HFFc6 (cell line): Measurements from ENCODE around the gene SBNO2. TPM values are rescaled to one million over a fixed set of nuclear protein-coding genes. Genes with fewer than 3 reads are reported as not detected.
A peak's percentile ranks its signal among the peaks of the same experiment; 100 is the strongest.

ENCODE experiments used
- DNase-seq: peaks from one replicate; pipeline ENCODE4 v3.0.0-alpha.2; 2018
- H3K27ac Mint-ChIP-seq: 2 replicates; pipeline ENCODE4 v1.8.0; 2020; ENCODE audit warnings: mild to moderate bottlenecking, mixed read lengths
- H3K27me3 Mint-ChIP-seq: 2 replicates; pipeline ENCODE4 v1.8.0; 2021; ENCODE audit warnings: mild to moderate bottlenecking, moderate library complexity, mixed read lengths; ENCODE audit not compliant: insufficient read depth
- H3K36me3 Mint-ChIP-seq: 2 replicates; pipeline ENCODE4 v1.8.0; 2021; ENCODE audit warnings: low read depth, mixed read lengths
- H3K4me1 Mint-ChIP-seq: 2 replicates; pipeline ENCODE4 v1.8.0; 2020; ENCODE audit warnings: low read depth, mixed read lengths
- H3K4me3 Mint-ChIP-seq: 2 replicates; pipeline ENCODE4 v1.8.0; 2020; ENCODE audit warnings: mild to moderate bottlenecking, moderate library complexity, mixed read lengths
- H3K9me3 Mint-ChIP-seq: 2 replicates; pipeline ENCODE4 v1.8.0; 2020; ENCODE audit warnings: mild to moderate bottlenecking, mixed read lengths
- CTCF ChIP-seq: fragments of 200-600 bp; sonication (generic); IDR thresholded peaks from 2 replicates; pipeline ENCODE4 v1.5.0; 2021; ENCODE audit warnings: antibody characterized with exemption, mild to moderate bottlenecking
- total RNA-seq, 6 experiments: library from RNA; stranded (reverse); fragmentation: NEBNext Ultra II Directional; extraction: Animal tissue kit (Norgen Biotek cat#: 25700); gene quantifications; 2 replicates in 1 of 6; 3 replicates in 5 of 6; pipeline ENCODE4 v1.2.3, GENCODE V29; 2021

SBNO2 gene
- total RNA-seq, 6 experiments from 2014 or later: 33.7 to 49.8 (median 41.5) TPM

GRCh38 chr19:1177322-1178114 is 3.5 kb upstream of the SBNO2 start:
- no peaks in the 10 kb centered on the region for H3K9me3 Mint-ChIP-seq
- H3K27me3 Mint-ChIP-seq: peaks cover 7% of the 10 kb centered on the region
- DNase-seq: peak; percentile 94
- peak; percentile 65 for TF ChIP-seq CTCF
- H3K27ac Mint-ChIP-seq: peak overlapping the region; percentile 99
- peak overlapping the region; percentile 82 for H3K4me3 Mint-ChIP-seq
- H3K36me3 Mint-ChIP-seq: no peaks in the 10 kb centered on the region
- peaks cover 38% of the 10 kb centered on the region for H3K4me1 Mint-ChIP-seq

GRCh38 chr19:1173159-1173844 is 766 bp downstream of the SBNO2 start:
- peak overlapping the region; percentile 90 for H3K4me3 Mint-ChIP-seq
- H3K27ac Mint-ChIP-seq: peak overlapping the region; percentile 90
- no peak; the same call in 1 of the 2 replicates for TF ChIP-seq CTCF
- no peaks in the 10 kb centered on the region for H3K9me3 Mint-ChIP-seq
- H3K36me3 Mint-ChIP-seq: peaks cover 14% of the 10 kb centered on the region
- peaks cover 60% of the 10 kb centered on the region for H3K4me1 Mint-ChIP-seq
- DNase-seq: no peak
- H3K27me3 Mint-ChIP-seq: peaks cover 7% of the 10 kb centered on the region

- Mint-ChIP-seq H3K4me1 (peaks cover 55% of the 10 kb centered on the region), H3K4me3 (peak overlapping the region; percentile 90), H3K36me3 (peaks cover 14% of the 10 kb centered on the region), H3K9me3 (no peaks in the 10 kb centered on the region), H3K27ac (peak overlapping the region; percentile 90), H3K27me3 (peaks cover 7% of the 10 kb centered on the region)
- TF ChIP-seq CTCF: no peak; the same call in 1 of the 2 replicates
- DNase-seq: peak; percentile 77
Measured at GRCh38 chr19:1172353-1173158, 1.5 kb downstream of the SBNO2 start.

GRCh38 chr19:1171755-1172352 is 2.2 kb downstream of the SBNO2 start:
- Mint-ChIP-seq H3K9me3 (no peaks in the 10 kb centered on the region), H3K27ac (peak overlapping the region; percentile 90), H3K36me3 (peaks cover 15% of the 10 kb centered on the region), H3K4me1 (peaks cover 48% of the 10 kb centered on the region), H3K27me3 (peaks cover 6% of the 10 kb centered on the region), H3K4me3 (peak overlapping the region; percentile 90)
- TF ChIP-seq CTCF: no peak
- DNase-seq: no peak
